ENCODE measurements around the gene ZBTB32. TPM values are rescaled to one million over a fixed set of nuclear protein-coding genes. Genes with fewer than 3 reads are reported as not detected.

ZBTB32 gene
- total and polyA plus RNA-seq, 2 experiments from 2014 or later = 0.65 TPM; not detected in 1

DNA sequence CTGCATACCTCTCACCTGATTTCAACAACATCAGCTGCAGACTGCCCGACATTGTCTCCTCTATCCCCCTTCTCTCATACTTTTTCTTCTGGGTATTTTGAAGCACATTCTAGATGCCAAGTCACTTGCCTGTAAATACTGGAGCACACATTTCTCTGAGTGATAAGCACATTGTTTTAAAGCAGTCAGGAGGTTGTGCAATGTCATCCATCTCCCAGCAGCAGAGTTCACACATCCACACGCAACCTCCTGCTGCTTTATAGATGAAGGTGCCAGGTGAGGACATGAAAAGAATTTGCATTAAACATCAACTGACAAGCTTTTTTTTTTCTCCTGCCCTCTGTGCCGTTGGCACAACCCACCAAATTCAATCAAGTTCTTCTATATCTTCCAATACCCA is 32.5 kb upstream of the ZBTB32 start:
- H3K36me3 ChIP-seq (ENCODE audit: insufficient read depth) = no peaks in the 10 kb centered on the region
- Mint-ChIP-seq H3K9me3 (no peaks in the 10 kb centered on the region; the same call in 2 of the 3 replicates), H3K4me1 (peaks cover 6% of the 10 kb centered on the region; the same call in 2 of the 3 replicates), H3K27ac (no peak overlapping the region), H3K4me3 (no peak overlapping the region), H3K36me3 (ENCODE audit: low read depth) (no peaks in the 10 kb centered on the region), H3K27me3 (ENCODE audit: insufficient read depth, low read depth, poor library complexity) (peaks cover 16% of the 10 kb centered on the region)
- no peaks in the 10 kb centered on the region for H3K9me2 ChIP-seq (ENCODE audit: insufficient read depth)
- no peak overlapping the region for H3K4me3 ChIP-seq
- H3K79me2 ChIP-seq (replicated peaks; ENCODE audit: insufficient read depth) = no peaks in the 10 kb centered on the region
- H3F3A ChIP-seq (replicated peaks; ENCODE audit: low read depth) = 0 out of 2 replicates have a peak, but pooled peaks cover 3% of the 10 kb centered on the region
- ATAC-seq = no peak
- no peaks in the 10 kb centered on the region for H4K20me1 ChIP-seq (replicated peaks; ENCODE audit: insufficient read depth)
- no peak overlapping the region for H3K4me2 ChIP-seq
- no peak for DNase-seq (ENCODE audit: low spot score)
- no peak overlapping the region for H2AFZ ChIP-seq
- H3K27me3 ChIP-seq (ENCODE audit: insufficient read depth) = no peaks in the 10 kb centered on the region
- no peaks in the 10 kb centered on the region; the same call in 1 of the 2 replicates for H3K4me1 ChIP-seq (ENCODE audit: insufficient read depth)
- no peak overlapping the region for H3K27ac ChIP-seq (ENCODE audit: low read depth)
- TF ChIP-seq, protein P1, sequence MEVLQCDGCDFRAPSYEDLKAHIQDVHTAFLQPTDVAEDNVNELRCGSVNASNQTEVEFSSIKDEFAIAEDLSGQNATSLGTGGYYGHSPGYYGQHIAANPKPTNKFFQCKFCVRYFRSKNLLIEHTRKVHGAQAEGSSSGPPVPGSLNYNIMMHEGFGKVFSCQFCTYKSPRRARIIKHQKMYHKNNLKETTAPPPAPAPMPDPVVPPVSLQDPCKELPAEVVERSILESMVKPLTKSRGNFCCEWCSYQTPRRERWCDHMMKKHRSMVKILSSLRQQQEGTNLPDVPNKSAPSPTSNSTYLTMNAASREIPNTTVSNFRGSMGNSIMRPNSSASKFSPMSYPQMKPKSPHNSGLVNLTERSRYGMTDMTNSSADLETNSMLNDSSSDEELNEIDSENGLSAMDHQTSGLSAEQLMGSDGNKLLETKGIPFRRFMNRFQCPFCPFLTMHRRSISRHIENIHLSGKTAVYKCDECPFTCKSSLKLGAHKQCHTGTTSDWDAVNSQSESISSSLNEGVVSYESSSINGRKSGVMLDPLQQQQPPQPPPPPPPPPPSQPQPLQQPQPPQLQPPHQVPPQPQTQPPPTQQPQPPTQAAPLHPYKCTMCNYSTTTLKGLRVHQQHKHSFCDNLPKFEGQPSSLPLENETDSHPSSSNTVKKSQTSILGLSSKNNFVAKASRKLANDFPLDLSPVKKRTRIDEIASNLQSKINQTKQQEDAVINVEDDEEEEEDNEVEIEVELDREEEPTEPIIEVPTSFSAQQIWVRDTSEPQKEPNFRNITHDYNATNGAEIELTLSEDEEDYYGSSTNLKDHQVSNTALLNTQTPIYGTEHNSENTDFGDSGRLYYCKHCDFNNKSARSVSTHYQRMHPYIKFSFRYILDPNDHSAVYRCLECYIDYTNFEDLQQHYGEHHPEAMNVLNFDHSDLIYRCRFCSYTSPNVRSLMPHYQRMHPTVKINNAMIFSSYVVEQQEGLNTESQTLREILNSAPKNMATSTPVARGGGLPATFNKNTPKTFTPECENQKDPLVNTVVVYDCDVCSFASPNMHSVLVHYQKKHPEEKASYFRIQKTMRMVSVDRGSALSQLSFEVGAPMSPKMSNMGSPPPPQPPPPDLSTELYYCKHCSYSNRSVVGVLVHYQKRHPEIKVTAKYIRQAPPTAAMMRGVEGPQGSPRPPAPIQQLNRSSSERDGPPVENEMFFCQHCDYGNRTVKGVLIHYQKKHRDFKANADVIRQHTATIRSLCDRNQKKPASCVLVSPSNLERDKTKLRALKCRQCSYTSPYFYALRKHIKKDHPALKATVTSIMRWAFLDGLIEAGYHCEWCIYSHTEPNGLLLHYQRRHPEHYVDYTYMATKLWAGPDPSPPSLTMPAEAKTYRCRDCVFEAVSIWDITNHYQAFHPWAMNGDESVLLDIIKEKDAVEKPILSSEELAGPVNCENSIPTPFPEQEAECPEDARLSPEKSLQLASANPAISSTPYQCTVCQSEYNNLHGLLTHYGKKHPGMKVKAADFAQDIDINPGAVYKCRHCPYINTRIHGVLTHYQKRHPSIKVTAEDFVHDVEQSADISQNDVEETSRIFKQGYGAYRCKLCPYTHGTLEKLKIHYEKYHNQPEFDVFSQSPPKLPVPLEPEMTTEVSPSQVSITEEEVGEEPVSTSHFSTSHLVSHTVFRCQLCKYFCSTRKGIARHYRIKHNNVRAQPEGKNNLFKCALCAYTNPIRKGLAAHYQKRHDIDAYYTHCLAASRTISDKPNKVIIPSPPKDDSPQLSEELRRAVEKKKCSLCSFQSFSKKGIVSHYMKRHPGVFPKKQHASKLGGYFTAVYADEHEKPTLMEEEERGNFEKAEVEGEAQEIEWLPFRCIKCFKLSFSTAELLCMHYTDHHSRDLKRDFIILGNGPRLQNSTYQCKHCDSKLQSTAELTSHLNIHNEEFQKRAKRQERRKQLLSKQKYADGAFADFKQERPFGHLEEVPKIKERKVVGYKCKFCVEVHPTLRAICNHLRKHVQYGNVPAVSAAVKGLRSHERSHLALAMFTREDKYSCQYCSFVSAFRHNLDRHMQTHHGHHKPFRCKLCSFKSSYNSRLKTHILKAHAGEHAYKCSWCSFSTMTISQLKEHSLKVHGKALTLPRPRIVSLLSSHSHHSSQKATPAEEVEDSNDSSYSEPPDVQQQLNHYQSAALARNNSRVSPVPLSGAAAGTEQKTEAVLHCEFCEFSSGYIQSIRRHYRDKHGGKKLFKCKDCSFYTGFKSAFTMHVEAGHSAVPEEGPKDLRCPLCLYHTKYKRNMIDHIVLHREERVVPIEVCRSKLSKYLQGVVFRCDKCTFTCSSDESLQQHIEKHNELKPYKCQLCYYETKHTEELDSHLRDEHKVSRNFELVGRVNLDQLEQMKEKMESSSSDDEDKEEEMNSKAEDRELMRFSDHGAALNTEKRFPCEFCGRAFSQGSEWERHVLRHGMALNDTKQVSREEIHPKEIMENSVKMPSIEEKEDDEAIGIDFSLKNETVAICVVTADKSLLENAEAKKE (CRISPR knock-in tag; IDR thresholded peaks at IDR 0.05) = no peak
- TF ChIP-seq JUNB (IDR thresholded peaks at IDR 0.05; ENCODE audit: unreplicated experiment) (no peak), CREB1 (CRISPR knock-in tag; IDR thresholded peaks at IDR 0.05; ENCODE audit: low read depth) (no peak), ZNF331 (CRISPR knock-in tag; IDR thresholded peaks at IDR 0.05; ENCODE audit: low read depth) (no peak), ZNF114 (CRISPR knock-in tag; IDR thresholded peaks at IDR 0.05) (no peak), POLR2AphosphoS5 (IDR thresholded peaks at IDR 0.05; ENCODE audit: low read depth) (no peak), NANOG (IDR thresholded peaks at IDR 0.05; ENCODE audit: borderline replicate concordance) (no peak), REST (IDR thresholded peaks at IDR 0.05; ENCODE audit: unreplicated experiment) (no peak), EZH2 (IDR thresholded peaks at IDR 0.05; ENCODE audit: low read depth, unreplicated experiment) (no peak), STAT1 (IDR thresholded peaks at IDR 0.05; ENCODE audit: unreplicated experiment) (no peak), EZH2phosphoT487 (IDR thresholded peaks at IDR 0.05; ENCODE audit: unreplicated experiment) (no peak)
- TF ChIP-seq, protein P2, sequence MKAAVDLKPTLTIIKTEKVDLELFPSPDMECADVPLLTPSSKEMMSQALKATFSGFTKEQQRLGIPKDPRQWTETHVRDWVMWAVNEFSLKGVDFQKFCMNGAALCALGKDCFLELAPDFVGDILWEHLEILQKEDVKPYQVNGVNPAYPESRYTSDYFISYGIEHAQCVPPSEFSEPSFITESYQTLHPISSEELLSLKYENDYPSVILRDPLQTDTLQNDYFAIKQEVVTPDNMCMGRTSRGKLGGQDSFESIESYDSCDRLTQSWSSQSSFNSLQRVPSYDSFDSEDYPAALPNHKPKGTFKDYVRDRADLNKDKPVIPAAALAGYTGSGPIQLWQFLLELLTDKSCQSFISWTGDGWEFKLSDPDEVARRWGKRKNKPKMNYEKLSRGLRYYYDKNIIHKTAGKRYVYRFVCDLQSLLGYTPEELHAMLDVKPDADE (IDR thresholded peaks at IDR 0.05) = no peak
- TF ChIP-seq, protein P3, sequence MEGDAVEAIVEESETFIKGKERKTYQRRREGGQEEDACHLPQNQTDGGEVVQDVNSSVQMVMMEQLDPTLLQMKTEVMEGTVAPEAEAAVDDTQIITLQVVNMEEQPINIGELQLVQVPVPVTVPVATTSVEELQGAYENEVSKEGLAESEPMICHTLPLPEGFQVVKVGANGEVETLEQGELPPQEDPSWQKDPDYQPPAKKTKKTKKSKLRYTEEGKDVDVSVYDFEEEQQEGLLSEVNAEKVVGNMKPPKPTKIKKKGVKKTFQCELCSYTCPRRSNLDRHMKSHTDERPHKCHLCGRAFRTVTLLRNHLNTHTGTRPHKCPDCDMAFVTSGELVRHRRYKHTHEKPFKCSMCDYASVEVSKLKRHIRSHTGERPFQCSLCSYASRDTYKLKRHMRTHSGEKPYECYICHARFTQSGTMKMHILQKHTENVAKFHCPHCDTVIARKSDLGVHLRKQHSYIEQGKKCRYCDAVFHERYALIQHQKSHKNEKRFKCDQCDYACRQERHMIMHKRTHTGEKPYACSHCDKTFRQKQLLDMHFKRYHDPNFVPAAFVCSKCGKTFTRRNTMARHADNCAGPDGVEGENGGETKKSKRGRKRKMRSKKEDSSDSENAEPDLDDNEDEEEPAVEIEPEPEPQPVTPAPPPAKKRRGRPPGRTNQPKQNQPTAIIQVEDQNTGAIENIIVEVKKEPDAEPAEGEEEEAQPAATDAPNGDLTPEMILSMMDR (conservative IDR thresholded peaks at IDR 0.05; ENCODE audit: low read depth in 2 of 2) = no peak
